Lower leg skin (tissue), 3 donors: ENCODE data around the gene IPO9.

Experiments
- POLR2A ChIP-seq, 2 donors: fragments of 450-650 bp; IDR thresholded peaks; one replicate each; pipeline ENCODE4 v1.6.1; 2016 to 2017; ENCODE audit warnings: antibody characterized with exemption in 2 of 2, mild to moderate bottlenecking in 1 of 2, moderate library complexity in 1 of 2
- TF ChIP-seq, protein P1 (sequence below), 3 donors: fragments of 450-650 bp; IDR thresholded peaks; one replicate each; pipeline ENCODE4 v1.5.1; 2016; ENCODE audit warnings: antibody characterized with exemption in 3 of 3, mild to moderate bottlenecking in 3 of 3, moderate library complexity in 2 of 3

DNA sequence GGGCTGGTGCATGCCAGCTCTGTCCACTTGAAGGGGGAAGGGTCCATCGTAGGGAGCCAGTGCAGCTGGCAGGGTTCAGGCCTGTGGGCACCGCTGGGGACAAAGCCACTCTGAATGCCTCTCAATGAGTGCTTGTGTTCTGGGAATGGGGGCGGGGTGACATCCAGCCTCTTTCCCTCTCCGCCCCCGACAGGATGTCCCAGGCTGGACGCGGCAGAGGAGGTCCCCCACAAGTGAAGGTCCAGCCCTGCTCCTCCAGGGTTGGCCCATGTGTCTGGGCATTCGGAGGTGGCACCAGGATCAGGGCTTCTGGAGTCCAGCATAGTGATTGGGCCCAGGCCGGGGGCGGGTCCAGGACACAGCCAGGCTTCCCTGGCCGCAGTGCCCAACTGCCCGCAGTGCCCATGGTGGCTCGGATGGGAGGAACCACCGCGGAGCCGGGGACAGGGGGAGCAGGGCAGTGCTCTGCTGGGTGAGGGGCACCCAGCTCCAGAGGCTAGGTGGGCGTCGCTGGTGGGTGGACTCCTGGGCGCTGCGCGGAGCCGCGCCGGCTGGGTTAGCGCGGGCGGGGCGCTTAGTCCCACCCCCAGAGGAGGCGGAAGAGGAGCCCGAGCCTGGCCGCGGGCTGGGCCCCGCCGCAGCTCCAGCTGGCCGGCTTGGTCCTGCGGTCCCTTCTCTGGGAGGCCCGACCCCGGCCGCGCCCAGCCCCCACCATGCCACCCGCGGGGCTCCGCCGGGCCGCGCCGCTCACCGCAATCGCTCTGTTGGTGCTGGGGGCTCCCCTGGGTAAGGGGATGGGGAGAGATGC, 59.5 kb downstream of the IPO9 start, which contains the start of gene SHISA4:
- no peak for TF ChIP-seq POLR2A (IDR thresholded peaks at IDR 0.05)
- TF ChIP-seq, protein P1, sequence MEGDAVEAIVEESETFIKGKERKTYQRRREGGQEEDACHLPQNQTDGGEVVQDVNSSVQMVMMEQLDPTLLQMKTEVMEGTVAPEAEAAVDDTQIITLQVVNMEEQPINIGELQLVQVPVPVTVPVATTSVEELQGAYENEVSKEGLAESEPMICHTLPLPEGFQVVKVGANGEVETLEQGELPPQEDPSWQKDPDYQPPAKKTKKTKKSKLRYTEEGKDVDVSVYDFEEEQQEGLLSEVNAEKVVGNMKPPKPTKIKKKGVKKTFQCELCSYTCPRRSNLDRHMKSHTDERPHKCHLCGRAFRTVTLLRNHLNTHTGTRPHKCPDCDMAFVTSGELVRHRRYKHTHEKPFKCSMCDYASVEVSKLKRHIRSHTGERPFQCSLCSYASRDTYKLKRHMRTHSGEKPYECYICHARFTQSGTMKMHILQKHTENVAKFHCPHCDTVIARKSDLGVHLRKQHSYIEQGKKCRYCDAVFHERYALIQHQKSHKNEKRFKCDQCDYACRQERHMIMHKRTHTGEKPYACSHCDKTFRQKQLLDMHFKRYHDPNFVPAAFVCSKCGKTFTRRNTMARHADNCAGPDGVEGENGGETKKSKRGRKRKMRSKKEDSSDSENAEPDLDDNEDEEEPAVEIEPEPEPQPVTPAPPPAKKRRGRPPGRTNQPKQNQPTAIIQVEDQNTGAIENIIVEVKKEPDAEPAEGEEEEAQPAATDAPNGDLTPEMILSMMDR (IDR thresholded peaks at IDR 0.05) = no peak
